ENCODE results near the gene LYPD1. TPM values are rescaled to one million over a fixed set of nuclear protein-coding genes. Genes with fewer than 3 reads are reported as not detected.

LYPD1 gene
- total and polyA plus RNA-seq, 2 of the 4 experiments (the other 2 are of a cell fraction): 66.1 to 87.6 TPM

DNA sequence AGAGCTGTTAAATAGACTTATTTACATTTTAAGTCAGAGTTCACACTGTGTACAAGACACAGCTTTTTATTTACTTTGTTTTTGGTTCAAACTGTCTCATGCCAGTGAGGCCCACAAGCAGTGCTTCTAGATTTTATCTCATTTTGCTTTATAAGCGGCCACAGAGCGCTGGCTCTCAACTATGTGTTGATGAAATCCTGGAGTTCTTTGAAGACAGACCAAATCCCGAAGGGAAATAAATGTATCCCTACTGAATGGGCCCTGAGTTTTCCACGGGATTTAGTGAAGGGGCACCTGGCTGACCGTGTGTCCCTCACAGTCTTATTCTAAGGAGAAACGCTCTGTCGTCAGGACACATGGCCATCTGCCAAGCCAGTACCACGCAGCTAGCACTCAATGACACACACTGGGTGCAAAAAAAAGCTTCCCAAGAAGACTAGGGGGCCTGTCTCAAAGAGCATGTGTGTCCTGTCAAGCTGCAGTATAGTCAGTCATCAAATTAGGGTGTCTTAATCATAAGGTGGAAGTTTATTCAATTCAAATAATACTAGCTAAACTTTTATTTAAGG, 23.4 kb downstream of the LYPD1 start:
- Histone ChIP-seq H3K27ac (ENCODE audit: insufficient read depth, low read length) (no peak overlapping the region), H2BK120ac (ENCODE audit: low read depth, low read length) (no peak overlapping the region), H3K14ac (replicated peaks; ENCODE audit: low read depth, low read length) (peak overlapping the region; percentile 46; the same call in 1 of the 2 replicates), H3K79me1 (ENCODE audit: low read depth in 1 of 2, low read length in 2 of 2) (peaks cover 16 to 65% of the 10 kb centered on the region in 2 experiments; a peak in 3 of 4 replicates), H4K91ac (ENCODE audit: insufficient read depth, low read depth, low read length) (no peak overlapping the region), H3K27me3 (ENCODE audit: control insufficient read depth, insufficient read depth, low read length) (no peaks in the 10 kb centered on the region), H2AK5ac (ENCODE audit: low read depth, low read length) (no peak overlapping the region), H3K9me1 (ENCODE audit: insufficient read depth, low read length) (peaks cover 26% of the 10 kb centered on the region), H3K9me3 (ENCODE audit: control insufficient read depth, insufficient read depth, low read length) (no peaks in the 10 kb centered on the region), H3K56ac (ENCODE audit: extremely low read depth, insufficient read depth, low read length) (no peak overlapping the region), H2AK9ac (replicated peaks; ENCODE audit: low read depth, low read length, poor library complexity) (no peak overlapping the region), H3K4ac (ENCODE audit: low read depth, low read length) (no peak overlapping the region), H3K4me2 (ENCODE audit: low read depth, low read length) (no peak overlapping the region), H3K9ac (ENCODE audit: low read depth, low read length) (no peak overlapping the region), H3K4me1 (ENCODE audit: control insufficient read depth, insufficient read depth, low read length) (peaks cover 4% of the 10 kb centered on the region), H2BK15ac (ENCODE audit: low read depth, low read length) (no peak overlapping the region), H3K36me3 (ENCODE audit: control insufficient read depth, insufficient read depth, low read length) (peaks cover 22% of the 10 kb centered on the region), H4K20me1 (ENCODE audit: insufficient read depth, low read length) (peaks cover 9% of the 10 kb centered on the region; the same call in 1 of the 2 replicates), H2BK20ac (ENCODE audit: low read depth, low read length) (no peak overlapping the region), H4K8ac (ENCODE audit: low read depth in 2 of 2, low read length in 2 of 2) (no peak overlapping the region), H4K5ac (ENCODE audit: low read depth, low read length) (no peak overlapping the region), H3K18ac (ENCODE audit: low read depth, low read length) (no peak overlapping the region), H3K23ac (ENCODE audit: low read depth, low read length) (peak overlapping the region; percentile 54; the same call in 1 of the 2 replicates), H2AFZ (replicated peaks; ENCODE audit: low read length, poor library complexity) (no peak overlapping the region), H2BK5ac (ENCODE audit: low read depth, low read length, poor library complexity, severe bottlenecking) (no peak overlapping the region), H3K4me3 (ENCODE audit: insufficient read depth, low read depth, low read length) (no peak overlapping the region)
- intact Hi-C loops (cut with micrococcal nuclease): loop anchor here (10.0 kb wide), 1 partner anchor 358 kb away; no protein-coding TSS in a partner anchor
- ChIA-PET POLR2A (ENCODE audit: unreplicated experiment) (no interaction called here), CTCF (interaction anchor here (0.6 kb wide), 1 partner anchor 494 kb away, joined by 3 read pairs; no protein-coding TSS in a partner anchor)
- in situ Hi-C loops (cut with MboI; ENCODE audit: low sequenced_read_pairs): no loop called here
- BruUV-seq (replicated peaks): no TSS peak
- DNase-seq (peak; percentile 9), ATAC-seq (ENCODE audit: low read depth) (no peak)
- dilution Hi-C loops (cut with HindIII; ENCODE audit: low sequenced_read_pairs, unreplicated experiment): no loop called here
- TF ChIP-seq SMC3 (IDR thresholded peaks at IDR 0.05; ENCODE audit: low read depth, low read length) (no peak), FOS (IDR thresholded peaks at IDR 0.05; ENCODE audit: low read depth, low read length) (no peak), CHD1 (IDR thresholded peaks at IDR 0.05; ENCODE audit: low read depth, low read length) (no peak), RCOR1 (IDR thresholded peaks at IDR 0.05; ENCODE audit: insufficient replicate concordance, low read length) (no peak), POLR2A (IDR thresholded peaks at IDR 0.05; ENCODE audit: low read depth, low read length) (no peak), MAFK (IDR thresholded peaks at IDR 0.05; ENCODE audit: low read depth, low read length) (no peak), MAZ (IDR thresholded peaks at IDR 0.05; ENCODE audit: borderline replicate concordance, low read depth, low read length) (no peak)
- TF ChIP-seq, protein P1, sequence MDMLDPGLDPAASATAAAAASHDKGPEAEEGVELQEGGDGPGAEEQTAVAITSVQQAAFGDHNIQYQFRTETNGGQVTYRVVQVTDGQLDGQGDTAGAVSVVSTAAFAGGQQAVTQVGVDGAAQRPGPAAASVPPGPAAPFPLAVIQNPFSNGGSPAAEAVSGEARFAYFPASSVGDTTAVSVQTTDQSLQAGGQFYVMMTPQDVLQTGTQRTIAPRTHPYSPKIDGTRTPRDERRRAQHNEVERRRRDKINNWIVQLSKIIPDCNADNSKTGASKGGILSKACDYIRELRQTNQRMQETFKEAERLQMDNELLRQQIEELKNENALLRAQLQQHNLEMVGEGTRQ (IDR thresholded peaks at IDR 0.05; ENCODE audit: low read depth, low read length): no peak
- TF ChIP-seq, protein P2, sequence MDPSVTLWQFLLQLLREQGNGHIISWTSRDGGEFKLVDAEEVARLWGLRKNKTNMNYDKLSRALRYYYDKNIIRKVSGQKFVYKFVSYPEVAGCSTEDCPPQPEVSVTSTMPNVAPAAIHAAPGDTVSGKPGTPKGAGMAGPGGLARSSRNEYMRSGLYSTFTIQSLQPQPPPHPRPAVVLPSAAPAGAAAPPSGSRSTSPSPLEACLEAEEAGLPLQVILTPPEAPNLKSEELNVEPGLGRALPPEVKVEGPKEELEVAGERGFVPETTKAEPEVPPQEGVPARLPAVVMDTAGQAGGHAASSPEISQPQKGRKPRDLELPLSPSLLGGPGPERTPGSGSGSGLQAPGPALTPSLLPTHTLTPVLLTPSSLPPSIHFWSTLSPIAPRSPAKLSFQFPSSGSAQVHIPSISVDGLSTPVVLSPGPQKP (IDR thresholded peaks at IDR 0.05; ENCODE audit: borderline replicate concordance, low read depth, low read length): no peak
- TF ChIP-seq, protein P3, sequence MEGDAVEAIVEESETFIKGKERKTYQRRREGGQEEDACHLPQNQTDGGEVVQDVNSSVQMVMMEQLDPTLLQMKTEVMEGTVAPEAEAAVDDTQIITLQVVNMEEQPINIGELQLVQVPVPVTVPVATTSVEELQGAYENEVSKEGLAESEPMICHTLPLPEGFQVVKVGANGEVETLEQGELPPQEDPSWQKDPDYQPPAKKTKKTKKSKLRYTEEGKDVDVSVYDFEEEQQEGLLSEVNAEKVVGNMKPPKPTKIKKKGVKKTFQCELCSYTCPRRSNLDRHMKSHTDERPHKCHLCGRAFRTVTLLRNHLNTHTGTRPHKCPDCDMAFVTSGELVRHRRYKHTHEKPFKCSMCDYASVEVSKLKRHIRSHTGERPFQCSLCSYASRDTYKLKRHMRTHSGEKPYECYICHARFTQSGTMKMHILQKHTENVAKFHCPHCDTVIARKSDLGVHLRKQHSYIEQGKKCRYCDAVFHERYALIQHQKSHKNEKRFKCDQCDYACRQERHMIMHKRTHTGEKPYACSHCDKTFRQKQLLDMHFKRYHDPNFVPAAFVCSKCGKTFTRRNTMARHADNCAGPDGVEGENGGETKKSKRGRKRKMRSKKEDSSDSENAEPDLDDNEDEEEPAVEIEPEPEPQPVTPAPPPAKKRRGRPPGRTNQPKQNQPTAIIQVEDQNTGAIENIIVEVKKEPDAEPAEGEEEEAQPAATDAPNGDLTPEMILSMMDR (conservative IDR thresholded peaks at IDR 0.05; ENCODE audit: low read depth, low read length): no peak
- no CpG with 5 or more reads among the region's 8 CpGs for WGBS, 2 experiments (ENCODE audit: extremely low coverage in 2 of 2, insufficient read length in 1 of 2)

Data from IMR-90 (cell line).